H1 (cell line): ENCODE measurements around the gene GYPE.
"Not testable (repeated sequence)": the region's sequence is repeated elsewhere in the genome, so short reads cannot be mapped to it uniquely, and the experiment has no call there.

Experiments used
- BRCA1 ChIP-seq: IDR thresholded peaks from 2 replicates; pipeline ENCODE4 v1.6.1; 2012; ENCODE audit warnings: low read depth, low read length, improper control_type of control experiment
- CHD1 ChIP-seq: IDR thresholded peaks from 2 replicates; pipeline ENCODE4 v1.6.1; 2012; ENCODE audit warnings: low read depth, low read length, improper control_type of control experiment
- GTF2F1 ChIP-seq: IDR thresholded peaks from 2 replicates; pipeline ENCODE4 v1.6.1; 2012; ENCODE audit warnings: low read depth, low read length, improper control_type of control experiment, borderline replicate concordance
- JUN ChIP-seq: IDR thresholded peaks from 2 replicates; pipeline ENCODE4 v1.6.1; 2011; ENCODE audit warnings: low read depth, mild to moderate bottlenecking, improper control_type of control experiment, low read length
- POLR2A ChIP-seq, 2 experiments: IDR thresholded peaks; 1 replicate in 1 of 2; 2 replicates in 1 of 2; pipeline ENCODE4 v1.6.1; 2011; ENCODE audit warnings: low read depth in 2 of 2, low read length in 2 of 2, mild to moderate bottlenecking in 2 of 2; ENCODE audit errors: control extremely low read depth in 1 of 2
- POLR2AphosphoS5 ChIP-seq: IDR thresholded peaks from 2 replicates; pipeline ENCODE4 v1.6.1; 2011; ENCODE audit warnings: low read depth, low read length
- USF2 ChIP-seq: IDR thresholded peaks from 2 replicates; pipeline ENCODE4 v1.6.1; 2011; ENCODE audit warnings: low read length, improper control_type of control experiment
- TF ChIP-seq, protein P1 (sequence below), 3 experiments: IDR thresholded peaks; 1 replicate in 2 of 3; 2 replicates in 1 of 3; pipeline versions ENCODE4 v1.5.1 to v1.6.1; 2011; ENCODE audit warnings: low read length in 3 of 3, mild to moderate bottlenecking in 3 of 3, inconsistent platforms in 2 of 3, low read depth in 1 of 3, moderate library complexity in 1 of 3; ENCODE audit not compliant: insufficient read depth in 1 of 3; ENCODE audit errors: control extremely low read depth in 1 of 3

GRCh38 chr4:143829239-143829620 lies 76.1 kb downstream of the GYPE start:
- TF ChIP-seq POLR2AphosphoS5; POLR2A (IDR thresholded peaks at IDR 0.05; ENCODE audit: control extremely low read depth in 1 of 2, low read depth in 2 of 2, low read length in 2 of 2); CHD1; BRCA1; JUN; GTF2F1; USF2: not testable (repeated sequence)
- TF ChIP-seq, protein P1, sequence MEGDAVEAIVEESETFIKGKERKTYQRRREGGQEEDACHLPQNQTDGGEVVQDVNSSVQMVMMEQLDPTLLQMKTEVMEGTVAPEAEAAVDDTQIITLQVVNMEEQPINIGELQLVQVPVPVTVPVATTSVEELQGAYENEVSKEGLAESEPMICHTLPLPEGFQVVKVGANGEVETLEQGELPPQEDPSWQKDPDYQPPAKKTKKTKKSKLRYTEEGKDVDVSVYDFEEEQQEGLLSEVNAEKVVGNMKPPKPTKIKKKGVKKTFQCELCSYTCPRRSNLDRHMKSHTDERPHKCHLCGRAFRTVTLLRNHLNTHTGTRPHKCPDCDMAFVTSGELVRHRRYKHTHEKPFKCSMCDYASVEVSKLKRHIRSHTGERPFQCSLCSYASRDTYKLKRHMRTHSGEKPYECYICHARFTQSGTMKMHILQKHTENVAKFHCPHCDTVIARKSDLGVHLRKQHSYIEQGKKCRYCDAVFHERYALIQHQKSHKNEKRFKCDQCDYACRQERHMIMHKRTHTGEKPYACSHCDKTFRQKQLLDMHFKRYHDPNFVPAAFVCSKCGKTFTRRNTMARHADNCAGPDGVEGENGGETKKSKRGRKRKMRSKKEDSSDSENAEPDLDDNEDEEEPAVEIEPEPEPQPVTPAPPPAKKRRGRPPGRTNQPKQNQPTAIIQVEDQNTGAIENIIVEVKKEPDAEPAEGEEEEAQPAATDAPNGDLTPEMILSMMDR (IDR thresholded peaks at IDR 0.05; ENCODE audit: control extremely low read depth in 1 of 3, insufficient read depth in 1 of 3, low read depth in 1 of 3, low read length in 3 of 3): not testable (repeated sequence)
